HG03025 (cell line): ENCODE measurements around the gene PCDH9.
"Not testable (repeated sequence)": the region's sequence is repeated elsewhere in the genome, so short reads cannot be mapped to it uniquely, and the experiment has no call there.

ENCODE experiments used
- ATAC-seq: cut with Tn5 transposase; IDR thresholded peaks from one replicate; pipeline ENCODE4 v1.9.1; 2021; ENCODE audit warnings: mild to moderate bottlenecking, moderate library complexity; ENCODE audit not compliant: unreplicated experiment, low FRiP score

Gene PCDH9

GRCh38 chr13:66635526-66635925 lies 594.6 kb downstream of the PCDH9 start:
- no peak for ATAC-seq

DNA sequence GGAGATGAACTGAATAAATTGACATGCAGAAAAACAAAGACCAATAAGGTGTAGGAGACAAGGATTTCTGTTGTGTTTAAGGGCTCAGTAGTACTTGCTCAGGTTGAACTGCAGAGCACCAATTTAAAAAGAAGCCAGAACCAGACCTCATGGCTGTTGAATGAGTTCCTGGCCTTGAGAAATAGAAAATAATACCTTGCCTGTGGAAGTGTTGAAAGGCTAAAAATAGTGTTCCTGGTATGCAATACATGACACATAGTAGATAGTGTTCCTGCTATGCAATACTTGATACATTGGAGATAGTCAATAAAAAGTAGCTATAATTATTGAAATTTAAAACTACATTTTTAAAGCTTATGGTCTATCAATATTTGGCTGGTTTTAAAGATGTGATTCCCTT lies 595.8 kb downstream of the PCDH9 start:
- no peak for ATAC-seq

DNA sequence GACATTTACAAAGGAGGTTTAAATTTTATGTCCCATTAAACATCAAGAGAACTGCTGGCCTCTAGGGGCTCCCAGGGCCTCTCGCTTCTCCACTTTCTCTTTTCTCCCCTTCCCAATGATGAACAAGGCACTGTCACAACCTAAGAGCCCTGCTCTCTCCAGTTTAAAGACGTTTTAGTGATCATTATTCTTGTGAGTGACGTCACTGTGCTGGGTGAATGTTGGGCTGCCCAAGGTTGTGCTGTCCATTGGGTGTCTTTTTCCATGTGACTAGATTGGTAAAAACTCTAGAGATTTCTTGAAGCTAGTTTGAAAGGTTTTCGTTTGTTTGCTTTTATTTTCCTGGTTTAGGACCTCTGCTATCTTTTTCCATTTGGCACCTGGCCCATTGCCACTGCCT lies 602.6 kb downstream of the PCDH9 start:
- ATAC-seq, result no peak

- ATAC-seq, result no peak
Measured at GRCh38 chr13:66624302-66624701, 605.8 kb downstream of the PCDH9 start.

- no peak for ATAC-seq
Measured at GRCh38 chr13:66623129-66623820, 606.9 kb downstream of the PCDH9 start.

DNA sequence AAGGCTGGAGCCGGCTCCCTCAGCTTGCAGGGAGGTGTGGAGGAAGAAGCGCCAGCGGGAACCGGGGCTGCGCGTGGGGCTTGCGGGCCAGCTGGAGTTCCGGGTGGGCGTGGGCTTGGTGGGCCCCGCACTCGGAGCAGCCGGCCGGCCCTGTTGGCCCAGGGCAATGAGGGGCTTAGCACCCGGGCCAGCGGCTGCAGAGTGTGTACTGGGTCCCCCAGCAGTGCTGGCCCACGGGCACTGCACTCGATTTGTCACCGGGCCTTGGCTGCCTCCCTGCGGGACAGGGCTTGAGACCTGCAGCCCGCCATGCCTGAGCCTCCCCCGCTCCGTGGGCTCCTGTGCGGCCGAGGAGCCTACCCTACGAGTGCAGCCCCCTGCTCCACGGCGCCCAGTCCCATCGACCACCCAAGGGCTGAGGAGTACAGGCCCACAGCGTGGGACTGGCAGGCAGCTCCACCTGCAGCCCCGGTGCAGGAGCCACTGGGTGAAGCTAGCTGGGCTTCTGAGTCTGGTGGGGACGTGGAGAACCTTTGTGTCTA lies 608.2 kb downstream of the PCDH9 start:
- ATAC-seq, result not testable (repeated sequence)

DNA sequence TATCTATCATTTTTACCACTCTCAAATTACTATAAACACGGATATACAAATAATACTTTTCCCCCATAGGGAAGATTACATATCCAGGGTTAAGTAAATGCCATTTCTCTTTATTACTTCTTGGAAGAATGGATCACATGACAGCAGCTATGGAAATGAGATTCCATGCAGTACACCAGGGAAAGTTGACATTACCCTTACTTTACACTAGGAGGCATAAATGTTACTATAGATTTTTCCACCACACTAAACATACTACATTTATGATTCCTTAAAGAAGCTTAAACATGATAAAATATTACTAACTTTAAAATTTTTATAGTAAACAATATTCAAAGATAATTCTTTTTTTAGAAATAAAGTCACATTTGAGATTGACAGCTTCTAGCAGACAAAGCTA lies 611.4 kb downstream of the PCDH9 start:
- ATAC-seq, result no peak

DNA sequence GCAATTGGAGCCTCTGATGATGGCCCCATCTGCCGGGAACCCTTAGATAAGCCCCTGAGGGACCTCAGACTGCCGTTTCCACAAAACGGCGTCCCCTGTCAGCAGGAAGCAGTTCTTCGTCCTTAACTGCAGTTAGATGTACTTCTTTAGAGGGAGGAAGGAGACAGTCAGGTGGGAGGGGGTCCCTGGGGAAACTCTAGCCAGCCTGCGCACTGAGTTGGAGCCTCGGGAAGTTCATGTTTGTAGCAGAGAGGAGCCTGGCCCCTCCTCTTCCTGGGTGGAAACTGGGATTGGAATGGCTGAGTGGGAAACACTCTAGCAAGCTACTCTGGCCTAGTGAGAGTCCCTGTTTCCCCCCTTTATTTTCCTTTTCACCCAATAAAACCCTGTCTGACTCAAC lies 612.4 kb downstream of the PCDH9 start:
- no peak for ATAC-seq

DNA sequence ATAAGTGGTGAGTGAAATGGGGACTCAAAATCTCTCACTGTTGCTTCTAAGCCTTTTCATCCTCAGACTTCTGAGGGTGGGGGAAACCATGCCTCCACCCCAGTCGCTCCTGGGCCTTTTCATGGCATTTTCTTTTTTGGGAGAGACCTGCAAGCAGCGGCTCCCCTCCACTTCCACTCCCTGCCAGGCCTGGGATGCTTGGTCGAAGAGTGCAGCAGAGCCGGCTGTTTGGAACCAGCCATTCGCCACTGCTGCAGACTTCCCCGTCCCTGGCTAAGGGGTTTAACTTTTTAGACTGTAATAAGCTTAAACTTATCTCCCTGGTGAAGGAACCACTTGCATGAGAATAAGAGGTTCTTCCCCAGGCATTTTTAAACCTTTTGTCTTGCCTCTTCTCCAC lies 617.2 kb downstream of the PCDH9 start:
- ATAC-seq, result no peak

GRCh38 chr13:66586489-66586888 lies 643.6 kb downstream of the PCDH9 start:
- ATAC-seq, result no peak

- ATAC-seq, result no peak
Measured at GRCh38 chr13:66585669-66586203, 644.4 kb downstream of the PCDH9 start.

- no peak for ATAC-seq
Measured at GRCh38 chr13:66581675-66582074, 648.5 kb downstream of the PCDH9 start.

- ATAC-seq, result no peak
Measured at GRCh38 chr13:66578305-66578704, 651.8 kb downstream of the PCDH9 start.

DNA sequence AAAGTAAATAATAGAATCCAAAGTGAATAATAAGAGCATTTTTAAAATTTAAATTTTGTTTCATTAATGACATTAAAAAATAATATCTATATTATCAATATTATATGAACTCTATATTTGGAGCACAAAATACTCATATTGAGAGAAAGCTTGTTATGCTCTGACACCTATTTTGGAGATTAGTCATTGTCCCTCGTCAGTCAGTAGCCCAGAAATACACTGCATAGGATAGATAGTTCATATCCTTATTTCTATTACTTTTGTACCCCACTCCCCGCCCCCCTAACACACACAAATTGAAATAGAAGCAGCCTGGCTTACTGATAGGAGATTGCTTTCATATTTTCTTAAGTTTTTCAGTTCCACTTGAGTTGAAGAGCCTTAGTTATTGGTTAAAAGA lies 652.8 kb downstream of the PCDH9 start:
- no peak for ATAC-seq

DNA sequence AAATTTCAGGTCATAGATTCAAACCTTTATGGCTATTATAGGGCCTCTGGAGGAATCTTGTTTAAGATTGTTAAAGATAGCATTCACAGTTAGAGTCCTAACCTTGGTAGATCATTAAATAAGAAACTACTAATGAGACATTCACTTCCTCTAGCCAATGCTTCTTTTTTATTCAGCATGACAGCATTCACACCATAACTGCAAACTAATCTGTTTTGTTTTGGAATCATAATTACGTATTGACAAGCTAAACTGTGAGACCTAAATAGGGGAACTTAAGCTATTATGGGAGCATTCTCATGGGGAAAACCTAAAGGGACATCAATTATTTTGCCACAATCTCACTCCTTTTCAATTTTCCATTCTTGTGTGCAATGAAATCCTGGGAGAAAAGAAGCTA lies 653.8 kb downstream of the PCDH9 start:
- no peak for ATAC-seq

GRCh38 chr13:66574606-66575005 lies 655.5 kb downstream of the PCDH9 start:
- no peak for ATAC-seq

DNA sequence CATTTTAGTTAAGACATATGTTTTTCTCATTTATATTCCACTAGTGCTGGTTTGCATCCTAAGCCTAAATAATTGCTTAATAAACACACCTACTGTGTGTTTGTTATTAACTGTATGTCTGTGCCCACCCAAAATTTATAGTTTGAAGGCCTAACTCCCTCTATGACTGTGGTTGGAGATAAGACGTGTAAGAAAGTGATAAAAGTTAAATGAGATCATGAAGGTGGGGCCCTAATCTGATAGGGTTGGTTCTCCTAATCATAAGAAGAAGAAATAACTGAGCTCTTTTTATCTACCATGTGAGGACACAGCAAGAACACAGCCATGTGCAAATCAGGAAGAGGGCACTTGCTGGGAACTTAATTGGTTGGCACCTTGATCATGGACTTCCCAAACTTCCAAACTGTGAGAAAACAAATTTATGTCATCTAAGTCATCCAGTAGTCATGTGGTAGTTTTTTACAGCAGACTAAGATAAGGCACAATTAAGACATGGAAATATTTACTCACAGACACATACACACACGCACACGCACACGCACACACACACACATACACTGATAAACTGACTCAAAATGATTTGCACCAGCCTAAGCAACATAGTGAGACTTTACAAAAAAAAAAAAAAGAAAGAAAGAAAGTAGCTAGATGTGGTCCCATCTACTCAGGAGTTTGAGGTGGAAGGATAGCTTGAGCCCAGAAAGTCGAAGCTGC lies 662.1 kb downstream of the PCDH9 start:
- ATAC-seq, result no peak

- no peak for ATAC-seq
Measured at GRCh38 chr13:66565279-66565678, 664.9 kb downstream of the PCDH9 start.

DNA sequence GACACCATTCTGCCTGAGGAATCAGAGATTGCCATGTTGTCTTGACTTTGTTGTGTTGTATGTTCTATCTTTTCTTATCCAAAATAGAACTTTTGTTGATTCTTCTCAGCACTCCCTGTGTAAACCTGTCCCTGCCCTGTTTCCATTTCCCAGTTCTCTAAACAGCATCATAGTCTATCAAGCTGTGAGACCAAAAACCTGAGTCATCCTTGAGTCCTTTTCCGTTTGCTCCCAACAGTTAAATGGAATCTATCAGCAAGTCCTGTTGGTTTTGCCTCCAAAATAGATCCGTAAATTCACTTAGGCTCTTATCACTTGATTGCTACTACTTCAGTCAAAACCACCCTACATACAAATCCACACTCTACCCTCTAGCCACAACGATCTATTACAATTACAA lies 667.1 kb downstream of the PCDH9 start:
- ATAC-seq, result no peak

DNA sequence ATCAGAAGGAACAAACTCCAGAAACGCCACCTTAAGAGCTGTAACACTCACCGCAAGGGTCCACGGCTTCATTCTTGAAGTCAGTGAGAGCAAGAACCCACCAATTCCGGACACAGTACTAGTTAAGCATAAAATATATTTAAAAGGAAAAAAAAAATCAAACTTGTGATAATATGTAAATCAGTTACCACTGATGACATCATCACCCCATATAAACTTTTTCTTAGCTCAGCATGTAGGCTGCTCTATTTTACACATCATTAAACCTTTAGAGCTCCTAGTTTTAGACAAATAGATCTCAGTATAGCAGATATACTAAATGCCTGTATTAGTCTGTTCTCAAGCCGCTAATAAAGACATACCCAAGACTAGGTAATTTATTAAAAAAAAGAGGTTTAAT lies 668.1 kb downstream of the PCDH9 start:
- no peak for ATAC-seq

DNA sequence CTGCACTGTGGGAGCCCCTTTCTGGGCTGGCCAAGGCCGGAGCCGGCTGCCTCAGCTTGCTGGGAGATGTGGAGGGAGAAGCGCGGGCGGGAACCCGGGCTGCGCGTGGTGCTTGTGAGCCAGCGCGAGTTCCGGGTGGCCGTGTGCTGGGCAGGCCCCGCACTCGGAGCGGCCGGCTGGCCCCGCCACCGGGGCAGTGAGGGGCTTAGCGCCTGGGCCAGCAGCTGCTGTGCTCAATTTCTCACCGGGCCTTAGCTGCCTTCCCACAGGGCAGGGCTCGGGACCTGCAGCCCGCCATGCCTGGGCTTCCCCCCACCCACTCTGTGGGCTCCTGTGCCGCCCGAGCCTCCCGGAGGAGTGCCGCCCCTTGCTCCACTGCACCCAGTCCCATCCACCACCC lies 669.1 kb downstream of the PCDH9 start:
- no peak for ATAC-seq

DNA sequence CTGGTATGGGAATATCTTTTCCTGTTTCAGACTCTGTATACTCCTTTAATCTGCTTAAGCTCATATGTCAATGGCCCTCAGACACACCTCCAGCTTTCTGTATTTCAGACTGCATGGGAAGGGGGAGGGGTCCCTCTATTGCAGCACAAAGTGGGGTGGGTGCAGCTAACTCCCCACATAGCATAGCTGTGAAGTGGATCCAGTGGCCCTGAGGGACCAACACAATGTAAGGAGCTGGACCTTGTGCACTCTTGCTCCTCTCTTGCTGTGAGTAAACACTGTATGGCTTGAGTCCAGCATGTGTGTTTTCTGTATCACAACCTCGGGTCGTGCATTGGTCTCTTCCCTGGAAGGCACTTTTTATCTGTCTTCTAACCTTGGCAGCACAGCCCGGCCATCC lies 669.9 kb downstream of the PCDH9 start:
- no peak for ATAC-seq
